Measurements from ENCODE around the gene CXCL6.

CXCL6 gene

GRCh38 chr4:73823760-73824159 is 12.7 kb upstream of the CXCL6 start:
- TF ChIP-seq CTCF (IDR thresholded peaks at IDR 0.05): no peak

- no peak for TF ChIP-seq CTCF (IDR thresholded peaks at IDR 0.05)
Measured at GRCh38 chr4:73828956-73829355, 7.5 kb upstream of the CXCL6 start.

GRCh38 chr4:73831569-73831968 is 4.9 kb upstream of the CXCL6 start:
- TF ChIP-seq CTCF (IDR thresholded peaks at IDR 0.05): no peak

- TF ChIP-seq CTCF (IDR thresholded peaks at IDR 0.05): no peak
Measured at GRCh38 chr4:73832651-73833237, 3.7 kb upstream of the CXCL6 start.

- no peak for TF ChIP-seq CTCF (IDR thresholded peaks at IDR 0.05)
Measured at GRCh38 chr4:73839071-73839470, 2.6 kb downstream of the CXCL6 start.

- no peak for TF ChIP-seq CTCF (IDR thresholded peaks at IDR 0.05)
Measured at GRCh38 chr4:73839715-73840114, 3.2 kb downstream of the CXCL6 start.

GRCh38 chr4:73841243-73841925 is 4.9 kb downstream of the CXCL6 start:
- no peak for TF ChIP-seq CTCF (IDR thresholded peaks at IDR 0.05)

Data from LNCAP (cell line).